ENCODE measurements around the gene VPS13A.

The VPS13A gene

GRCh38 chr9:77469515-77470231, 292.3 kb downstream of the VPS13A start:
- no peak for DNase-seq

All from activated CD4-positive, alpha-beta T cell treated with anti-CD3 and anti-CD28 coated beads, Interleukin-2, amount 50 U/mL, for 1 hour (primary cell).